AG09309 (cell line): ENCODE results near the gene TUBA1A.
A peak's percentile ranks its signal among the peaks of the same experiment; 100 is the strongest.
"Not testable (repeated sequence)": the region's sequence is repeated elsewhere in the genome, so short reads cannot be mapped to it uniquely, and the experiment has no call there.

Experiments used
- DNase-seq: peaks from one replicate; pipeline ENCODE4 v3.0.0-alpha.2; 2010; ENCODE audit warnings: low read depth
- H3K4me3 ChIP-seq: 2 replicates; pipeline ENCODE4 v1.5.1; 2011; ENCODE audit warnings: mild to moderate bottlenecking, low read depth, low read length, moderate library complexity; ENCODE audit not compliant: control insufficient read depth
- TF ChIP-seq, protein P1 (sequence below): IDR thresholded peaks from 2 replicates; pipeline ENCODE4 v1.5.1; 2011; ENCODE audit warnings: mild to moderate bottlenecking, low read depth, low read length, inconsistent platforms; ENCODE audit not compliant: insufficient read depth, control insufficient read depth; ENCODE audit errors: missing control alignments

TUBA1A gene

DNA sequence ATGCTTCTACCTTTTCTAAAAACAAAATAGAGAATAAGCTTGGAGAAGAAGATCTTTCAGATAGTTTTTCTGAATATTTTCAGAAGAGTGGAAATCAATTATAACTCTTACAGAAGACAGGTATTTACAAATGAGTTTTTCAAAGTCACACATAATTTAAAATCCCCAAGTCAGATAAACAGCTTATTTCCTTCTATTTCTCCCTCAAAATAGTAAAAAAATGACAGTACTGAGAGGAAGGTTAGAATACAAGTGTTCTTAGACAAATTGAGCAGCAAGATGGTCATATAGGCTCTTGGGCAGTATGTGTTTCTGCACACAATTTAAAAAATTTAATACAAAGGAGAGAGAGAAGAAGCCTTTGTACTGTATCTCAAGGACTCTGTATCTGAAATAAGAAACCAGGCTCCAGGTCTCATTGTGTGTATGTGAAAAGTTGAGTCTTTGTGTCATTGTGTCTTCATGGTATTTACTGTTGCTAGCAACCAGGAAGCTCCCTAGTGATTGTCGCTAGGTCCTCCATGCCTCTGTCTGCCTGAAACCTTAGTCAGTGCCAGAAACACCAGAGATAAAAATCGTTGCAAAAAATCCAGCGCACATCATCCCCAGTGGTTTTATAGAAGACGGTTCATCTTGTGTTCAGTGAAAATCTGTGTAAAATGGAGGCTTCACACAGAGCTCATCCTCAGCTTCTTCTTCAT, 12.9 kb upstream of the TUBA1A start:
- DNase-seq: peak; percentile 42
- TF ChIP-seq, protein P1, sequence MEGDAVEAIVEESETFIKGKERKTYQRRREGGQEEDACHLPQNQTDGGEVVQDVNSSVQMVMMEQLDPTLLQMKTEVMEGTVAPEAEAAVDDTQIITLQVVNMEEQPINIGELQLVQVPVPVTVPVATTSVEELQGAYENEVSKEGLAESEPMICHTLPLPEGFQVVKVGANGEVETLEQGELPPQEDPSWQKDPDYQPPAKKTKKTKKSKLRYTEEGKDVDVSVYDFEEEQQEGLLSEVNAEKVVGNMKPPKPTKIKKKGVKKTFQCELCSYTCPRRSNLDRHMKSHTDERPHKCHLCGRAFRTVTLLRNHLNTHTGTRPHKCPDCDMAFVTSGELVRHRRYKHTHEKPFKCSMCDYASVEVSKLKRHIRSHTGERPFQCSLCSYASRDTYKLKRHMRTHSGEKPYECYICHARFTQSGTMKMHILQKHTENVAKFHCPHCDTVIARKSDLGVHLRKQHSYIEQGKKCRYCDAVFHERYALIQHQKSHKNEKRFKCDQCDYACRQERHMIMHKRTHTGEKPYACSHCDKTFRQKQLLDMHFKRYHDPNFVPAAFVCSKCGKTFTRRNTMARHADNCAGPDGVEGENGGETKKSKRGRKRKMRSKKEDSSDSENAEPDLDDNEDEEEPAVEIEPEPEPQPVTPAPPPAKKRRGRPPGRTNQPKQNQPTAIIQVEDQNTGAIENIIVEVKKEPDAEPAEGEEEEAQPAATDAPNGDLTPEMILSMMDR: no peak
- no peak overlapping the region for H3K4me3 ChIP-seq

DNA sequence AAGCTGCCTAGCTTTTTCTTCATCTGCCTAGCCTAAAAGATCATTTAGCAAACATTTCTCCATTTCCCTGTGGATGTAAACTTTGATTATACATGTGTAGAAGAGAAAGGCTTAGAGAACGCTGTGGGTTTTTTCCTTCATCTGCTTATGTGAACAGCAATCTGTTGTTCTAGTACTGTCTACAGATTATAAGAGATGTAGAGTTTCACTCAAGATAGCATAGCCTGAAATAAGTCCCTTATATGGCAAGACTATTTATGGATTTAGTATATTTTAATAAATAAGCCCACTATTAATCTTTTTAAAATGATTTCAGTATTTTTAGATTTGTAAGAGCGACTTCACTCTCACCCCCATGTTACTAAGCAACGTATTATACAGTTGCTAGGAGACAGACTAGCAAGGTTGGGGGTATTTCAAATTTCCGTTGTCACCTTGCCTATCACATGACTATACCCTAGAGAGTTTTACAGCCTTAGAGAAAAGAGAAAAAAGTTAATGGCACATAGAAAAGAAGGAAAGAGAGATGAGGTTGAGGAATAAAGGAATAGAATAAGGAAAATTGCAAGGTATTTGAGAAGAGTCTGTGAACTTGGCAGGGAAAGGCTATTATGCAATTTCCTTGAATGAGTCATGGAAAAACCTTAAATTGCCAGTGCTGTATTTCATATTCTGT, 12.2 kb upstream of the TUBA1A start:
- peak; percentile 55 for DNase-seq
- H3K4me3 ChIP-seq: no peak overlapping the region
- TF ChIP-seq, protein P1: no peak

DNA sequence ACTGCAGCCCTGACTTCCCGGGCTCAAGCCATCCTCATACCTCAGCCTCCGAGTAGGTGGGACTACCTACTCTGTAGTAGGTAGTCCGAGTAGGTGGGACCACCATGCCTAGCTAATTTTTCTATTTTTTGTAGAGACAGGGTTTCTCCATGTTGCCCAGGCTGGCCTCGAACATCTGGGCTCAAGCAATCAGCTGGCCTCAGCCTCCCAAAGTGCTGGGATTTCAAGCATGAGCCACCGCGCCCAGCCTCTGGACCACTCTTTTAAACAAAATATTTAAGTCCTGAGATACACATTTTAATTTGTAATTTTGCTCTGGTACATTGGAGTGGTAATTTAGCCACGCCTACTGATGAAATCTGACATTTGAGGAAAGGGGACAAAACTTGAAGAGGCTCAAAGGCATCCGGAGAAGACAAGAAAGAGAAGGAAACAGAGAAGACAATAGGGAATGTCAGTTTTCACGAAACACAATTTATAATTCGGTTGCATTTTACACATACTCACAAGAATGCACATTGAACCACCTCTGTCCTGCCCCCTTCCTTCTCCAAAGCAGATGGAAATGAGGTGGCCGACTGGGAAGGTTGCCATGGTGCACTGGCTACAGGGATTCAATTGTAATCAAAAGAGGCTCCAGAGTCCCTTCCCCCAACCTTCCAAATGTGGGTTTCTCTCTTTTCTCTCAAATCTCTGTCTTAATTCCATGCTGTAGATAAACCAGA, 9.7 kb upstream of the TUBA1A start:
- peak overlapping the region; percentile 7; the same call in 1 of the 2 replicates for H3K4me3 ChIP-seq
- TF ChIP-seq, protein P1: no peak
- peak; percentile 53 for DNase-seq

DNA sequence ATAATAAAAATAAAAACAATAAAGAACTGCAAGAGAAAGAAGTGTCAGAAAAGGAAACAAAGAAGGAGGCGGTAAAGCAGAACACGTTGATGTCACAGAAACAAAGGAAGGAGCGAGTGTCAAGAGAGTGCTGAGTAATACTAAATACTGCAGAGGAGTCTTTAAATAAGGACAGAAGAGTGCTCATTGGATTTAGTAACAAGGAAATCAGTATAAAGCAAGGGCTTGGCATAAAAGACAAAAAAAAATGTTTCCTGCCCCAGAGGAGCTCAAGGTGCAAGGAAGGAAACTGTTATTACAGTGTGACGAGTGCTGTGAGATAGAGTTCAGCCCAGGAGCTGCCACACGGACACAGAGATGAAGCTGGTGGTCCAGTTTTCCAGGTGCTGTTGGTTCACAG, 8.4 kb upstream of the TUBA1A start:
- TF ChIP-seq, protein P1: no peak
- DNase-seq: no peak
- H3K4me3 ChIP-seq: no peak overlapping the region

DNA sequence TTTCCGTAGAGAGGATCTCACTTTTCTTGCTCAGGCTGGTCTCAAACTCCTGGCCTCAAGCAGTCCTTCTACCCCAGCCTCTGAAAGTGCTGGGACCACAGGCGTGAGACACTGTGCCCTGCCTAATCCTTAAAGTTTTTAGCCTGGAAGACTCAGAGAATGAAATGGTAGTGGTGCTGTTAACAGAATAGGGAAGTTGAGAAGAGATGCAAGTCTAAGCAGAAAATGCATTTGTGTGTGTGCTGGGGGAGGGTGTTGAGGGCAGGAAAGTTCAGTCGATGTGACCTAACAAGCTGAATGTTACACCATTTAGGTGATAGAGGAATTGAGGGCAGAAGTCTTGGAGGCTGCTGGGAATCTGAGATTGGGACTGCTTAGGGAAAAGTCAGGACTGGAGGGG, 6.9 kb upstream of the TUBA1A start:
- TF ChIP-seq, protein P1: no peak
- no peak for DNase-seq
- no peak overlapping the region for H3K4me3 ChIP-seq

DNA sequence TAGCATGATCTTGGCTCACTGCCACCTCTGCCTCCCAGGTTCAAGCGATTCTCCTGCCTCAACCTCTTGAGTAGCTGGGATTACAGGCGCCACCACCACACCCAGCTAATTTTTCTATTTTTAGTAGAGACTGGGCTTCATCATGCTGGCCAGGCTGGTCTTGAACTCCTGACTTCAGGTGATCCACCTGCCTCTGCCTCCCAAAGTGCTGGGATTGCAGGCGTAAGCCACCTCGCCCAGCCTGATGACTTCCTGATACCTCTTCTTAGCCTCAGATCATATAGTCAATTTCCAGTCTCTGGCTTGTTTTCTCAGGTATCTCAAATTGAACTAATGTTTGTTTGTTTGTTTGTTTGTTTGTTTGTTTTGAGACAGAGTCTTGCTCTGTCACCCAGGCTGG, 4.9 kb upstream of the TUBA1A start:
- H3K4me3 ChIP-seq, DNase-seq: not testable (repeated sequence)

DNA sequence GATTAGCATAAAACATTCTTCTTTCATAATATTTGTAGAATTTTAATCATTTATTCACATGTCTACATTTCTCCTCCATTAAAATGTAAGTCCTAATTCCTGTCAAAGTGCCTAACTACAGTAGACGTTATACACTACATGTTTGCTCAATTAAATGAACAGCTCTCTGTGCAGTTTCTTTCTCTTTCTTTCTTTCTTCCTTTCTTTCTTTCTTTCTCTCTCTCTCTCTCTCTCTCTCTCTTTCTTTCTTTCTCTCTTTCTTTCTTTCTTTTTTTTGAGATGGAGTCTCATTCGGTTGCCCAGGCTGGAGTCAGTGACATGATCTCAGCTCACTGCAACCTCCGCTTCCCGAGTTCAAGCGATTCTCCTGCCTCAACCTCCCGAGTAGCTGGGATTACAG, 2.6 kb upstream of the TUBA1A start:
- not testable (repeated sequence) for H3K4me3 ChIP-seq, DNase-seq
